GM18868 (cell line): Measurements from ENCODE around the gene GSTM3.

Experiments
- ATAC-seq: cut with Tn5 transposase; IDR thresholded peaks from one replicate; pipeline ENCODE4 v1.9.1; 2021; ENCODE audit warnings: mild to moderate bottlenecking, moderate library complexity; ENCODE audit not compliant: unreplicated experiment

The GSTM3 gene

DNA sequence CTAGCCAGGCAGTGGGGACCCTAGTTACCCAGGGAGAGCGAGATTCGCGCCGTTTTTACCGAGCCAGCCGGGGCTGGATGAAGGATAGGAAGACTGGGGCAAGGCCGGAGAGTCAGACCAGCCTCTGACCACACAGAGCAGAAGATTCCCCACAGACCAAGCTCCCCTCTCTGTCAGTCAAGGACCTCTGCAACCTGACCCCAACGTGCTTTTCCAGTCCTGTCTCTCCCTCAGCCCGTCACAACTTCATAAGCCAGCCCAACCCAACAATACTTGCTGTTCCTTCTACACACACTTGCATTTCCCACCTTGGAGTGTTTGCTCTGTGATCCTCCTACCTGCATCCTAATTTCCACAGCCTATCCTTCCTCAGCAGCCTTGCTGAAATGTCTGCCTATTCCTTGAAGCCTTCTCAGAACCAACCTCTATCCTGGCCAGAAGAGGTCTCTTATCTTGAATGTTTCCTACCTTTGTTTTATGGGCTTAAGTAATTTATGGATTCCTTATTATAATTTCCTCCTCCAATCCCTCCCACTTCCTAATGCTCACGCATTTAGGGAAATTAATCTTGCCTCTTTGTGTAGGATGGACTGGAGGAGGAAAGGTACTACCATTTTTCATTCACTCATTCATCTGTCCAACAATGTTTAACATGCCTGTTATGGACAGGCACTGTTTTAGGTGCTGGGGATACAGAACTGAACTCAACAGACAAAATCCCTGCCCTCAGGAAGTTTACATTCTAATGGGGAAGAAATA, at the start of gene GSTM3:
TSS of gene GSTM3 (minus strand) at position 424 of the 759 bp plus-strand sequence. CDS start 751 bp downstream, outside the sequence.
- no peak for ATAC-seq

- no peak for ATAC-seq
Measured at GRCh38 chr1:109790329-109790728, 49.5 kb upstream of the GSTM3 start.

DNA sequence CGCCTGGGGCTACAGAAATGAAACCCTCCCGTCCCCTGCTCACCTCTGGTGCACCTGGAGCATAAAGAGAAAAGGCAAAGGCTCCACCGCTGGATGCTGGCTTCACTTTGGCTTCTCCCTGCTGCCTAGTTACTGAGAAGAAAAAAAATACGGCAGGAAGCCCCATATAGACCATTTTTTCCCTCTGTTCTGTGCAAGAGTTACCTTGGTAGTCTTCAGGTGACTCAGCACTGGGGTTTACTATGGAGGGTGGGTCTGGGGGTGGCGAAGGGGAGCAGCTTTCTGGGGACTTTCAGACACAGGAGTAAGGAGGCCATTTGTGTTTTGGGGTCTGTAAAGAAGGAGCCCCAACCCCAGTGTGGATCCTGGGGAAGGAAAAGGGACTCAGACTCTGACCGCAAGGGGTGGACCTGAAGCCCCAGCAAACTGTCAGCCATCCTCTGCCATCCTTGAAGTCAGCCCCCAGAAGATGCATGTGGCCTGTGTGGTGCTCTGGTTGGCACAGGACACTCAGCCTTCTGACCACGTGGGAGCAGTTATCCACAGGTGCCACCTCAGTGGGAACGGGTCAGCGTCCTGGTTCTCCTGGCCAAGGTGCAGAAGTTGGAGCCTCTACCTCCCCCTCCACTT, 48.8 kb upstream of the GSTM3 start:
- no peak for ATAC-seq

DNA sequence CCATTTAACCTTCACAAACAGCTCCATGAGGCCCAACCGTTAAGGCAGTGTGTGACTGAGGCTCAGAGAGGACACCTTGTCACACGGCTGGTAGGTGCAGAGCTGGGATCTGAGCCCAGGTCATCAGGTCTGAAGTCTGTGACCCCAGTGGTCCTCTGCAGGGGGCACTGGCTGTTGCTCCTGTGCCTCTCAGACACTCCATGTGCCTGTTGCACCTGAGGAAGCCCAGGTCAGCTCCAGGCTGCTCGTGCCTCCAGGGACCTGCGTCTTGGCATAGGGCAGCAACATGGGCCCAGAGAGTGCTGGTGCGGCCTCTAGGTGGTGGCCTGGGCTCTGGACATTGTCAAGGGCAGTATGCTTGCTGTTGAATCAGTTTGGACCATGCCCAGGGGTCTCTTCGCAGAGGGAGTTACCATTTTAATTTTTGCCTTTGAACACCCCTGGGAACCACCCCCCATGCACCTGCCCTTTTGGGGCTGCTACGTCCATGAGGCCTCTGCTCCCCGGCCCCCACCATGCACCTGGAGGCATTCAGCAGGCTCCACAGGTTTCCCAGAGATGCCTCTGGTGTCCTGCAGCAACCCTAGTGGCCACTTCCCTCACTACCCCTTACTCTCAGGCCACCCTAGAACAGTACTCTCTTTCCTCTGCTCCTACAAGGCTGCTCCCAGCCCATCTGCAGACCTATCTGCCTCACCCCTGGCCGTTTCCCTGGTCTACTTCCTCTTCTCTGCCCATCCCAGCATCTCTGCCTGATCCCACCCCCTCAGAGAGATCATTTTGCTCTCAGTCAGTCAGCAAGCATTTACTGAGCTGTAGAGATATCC, 48.1 kb upstream of the GSTM3 start:
- ATAC-seq: no peak

DNA sequence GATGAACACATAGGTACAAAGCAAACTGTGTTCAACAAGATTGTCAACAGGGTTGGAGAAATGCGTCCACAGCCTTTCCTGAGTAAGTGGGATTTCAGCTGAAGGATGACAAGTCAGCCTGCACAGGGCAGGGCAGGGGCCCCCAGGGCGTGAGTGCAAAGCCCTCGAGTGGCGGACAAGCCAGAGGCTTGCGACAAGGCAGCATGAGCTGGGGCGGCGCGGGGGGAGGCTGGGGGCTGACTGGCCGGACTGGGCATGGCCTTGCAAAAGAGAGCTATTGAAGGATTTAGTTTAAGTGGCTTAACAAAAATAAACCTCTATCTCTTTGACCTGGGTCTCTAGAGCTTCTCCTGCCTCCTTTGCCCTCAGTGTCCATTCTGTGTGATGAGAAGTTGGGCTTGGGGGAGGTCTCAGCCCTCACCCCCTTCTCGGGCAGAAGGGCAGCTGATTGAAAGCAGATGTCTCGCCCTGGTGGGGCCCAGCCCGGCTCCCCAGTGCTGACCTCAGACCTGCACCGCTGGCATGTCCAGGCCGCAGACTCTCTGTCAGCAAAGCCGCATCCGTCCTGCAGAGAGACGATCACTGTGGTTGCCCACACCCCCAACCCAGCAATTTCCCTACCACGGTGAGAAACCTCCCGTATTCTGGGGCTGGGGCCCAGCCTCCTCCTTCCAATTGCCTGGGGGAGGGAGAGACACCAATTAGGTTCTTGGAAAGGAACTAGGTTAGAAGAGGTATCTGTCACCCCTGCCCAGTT, 47.2 kb upstream of the GSTM3 start:
- no peak for ATAC-seq

DNA sequence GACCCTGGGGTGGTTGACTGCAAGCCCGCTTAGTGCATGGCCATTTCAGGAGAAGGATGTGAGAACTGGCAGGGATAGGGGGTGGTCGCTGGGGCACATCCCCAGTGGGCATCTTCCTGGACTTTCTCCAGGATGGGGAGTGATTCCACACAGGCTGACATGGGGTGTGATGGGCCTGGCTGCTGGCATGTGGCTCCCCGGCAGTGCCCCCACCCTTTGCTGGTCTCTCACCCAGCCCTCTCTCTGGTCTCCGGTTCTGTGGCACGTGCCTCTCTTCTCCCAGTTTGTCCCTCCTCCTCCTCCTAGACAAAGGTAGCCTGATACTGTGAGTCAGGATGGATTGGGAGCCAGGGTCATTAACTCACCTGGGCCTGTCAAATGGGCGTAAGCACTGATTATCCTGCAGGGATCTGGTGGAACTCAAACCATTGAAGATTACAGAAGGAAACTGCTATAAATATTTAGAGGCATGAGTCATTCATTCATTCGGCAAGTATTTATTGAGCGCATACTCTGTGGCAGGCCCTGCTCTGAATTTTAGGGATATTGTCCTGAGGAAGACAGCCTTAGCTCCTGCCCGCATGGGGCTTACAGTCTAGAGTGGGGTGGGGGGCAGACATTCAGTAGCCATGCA, 46.5 kb upstream of the GSTM3 start:
- no peak for ATAC-seq

DNA sequence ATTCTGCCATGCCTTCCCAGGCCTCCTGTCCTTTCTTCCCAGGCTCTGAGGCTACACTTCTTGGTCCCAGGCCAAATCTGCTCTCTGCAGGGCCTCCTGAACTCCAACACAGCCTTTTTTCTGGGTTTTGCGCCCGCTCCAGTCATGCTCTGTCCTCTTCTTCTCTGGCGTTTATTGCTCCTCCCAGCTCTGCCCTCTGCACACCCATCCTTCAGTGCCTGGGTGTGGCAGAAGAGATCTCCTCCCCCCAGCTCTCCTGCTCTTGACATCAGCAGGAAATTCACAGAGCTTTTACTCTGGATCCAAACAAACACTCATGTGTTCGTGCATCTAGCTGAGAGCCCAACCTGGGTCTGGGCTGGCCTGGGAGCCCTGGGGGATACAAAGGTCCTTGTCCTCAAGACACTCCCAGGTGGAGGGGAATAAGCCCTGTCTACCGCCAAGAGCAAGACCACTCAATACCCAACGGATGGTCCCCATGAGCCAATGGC, 45.7 kb upstream of the GSTM3 start:
- ATAC-seq: no peak

GRCh38 chr1:109786112-109786480, 45.3 kb upstream of the GSTM3 start:
- ATAC-seq: no peak

GRCh38 chr1:109785446-109786111, 44.7 kb upstream of the GSTM3 start:
- no peak for ATAC-seq

GRCh38 chr1:109784551-109785252, 43.9 kb upstream of the GSTM3 start:
- ATAC-seq: no peak

DNA sequence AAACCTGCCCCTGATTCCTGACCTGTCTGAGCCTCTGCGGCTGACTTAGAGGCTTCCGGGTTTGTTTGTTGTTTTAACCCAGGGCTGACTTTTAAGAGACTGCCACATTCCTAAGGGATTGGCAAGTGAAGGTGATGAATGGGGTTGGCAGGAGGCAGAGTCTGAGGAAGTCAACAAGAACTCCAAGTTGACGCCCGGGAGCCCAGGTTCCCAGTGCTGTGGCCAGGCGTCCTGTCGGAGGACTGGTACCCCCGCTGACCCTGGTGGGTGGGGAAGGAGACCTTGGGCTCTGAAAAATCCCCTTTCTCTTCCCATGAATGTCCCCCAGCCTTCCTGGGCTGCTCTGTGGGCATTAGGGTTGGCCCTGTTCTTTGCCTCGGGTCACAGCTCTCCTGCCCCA, 42.6 kb upstream of the GSTM3 start:
- ATAC-seq: no peak

- no peak for ATAC-seq
Measured at GRCh38 chr1:109782927-109783326, 42.1 kb upstream of the GSTM3 start.

- ATAC-seq: no peak
Measured at GRCh38 chr1:109782514-109782913, 41.7 kb upstream of the GSTM3 start.

- ATAC-seq: no peak
Measured at GRCh38 chr1:109781806-109782205, 41.0 kb upstream of the GSTM3 start.

DNA sequence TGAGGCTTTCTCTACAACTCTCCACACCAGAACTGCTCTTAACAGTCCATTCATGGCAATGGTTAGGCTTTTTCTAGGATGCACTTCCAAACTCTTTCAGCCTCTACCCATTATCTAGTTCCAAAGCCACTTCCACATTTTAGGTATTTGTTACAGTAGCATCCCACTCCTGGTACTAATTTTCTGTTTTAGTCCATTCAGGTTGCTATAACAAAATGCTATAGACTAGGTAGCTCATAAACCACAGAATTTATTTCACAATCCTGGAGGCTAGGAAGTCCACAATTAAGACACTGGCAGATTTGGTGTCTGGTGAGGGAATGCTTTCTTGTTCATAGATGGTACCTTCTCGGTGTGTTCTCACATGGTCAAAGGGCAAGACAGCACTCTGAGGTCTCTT, 40.1 kb upstream of the GSTM3 start:
- no peak for ATAC-seq

DNA sequence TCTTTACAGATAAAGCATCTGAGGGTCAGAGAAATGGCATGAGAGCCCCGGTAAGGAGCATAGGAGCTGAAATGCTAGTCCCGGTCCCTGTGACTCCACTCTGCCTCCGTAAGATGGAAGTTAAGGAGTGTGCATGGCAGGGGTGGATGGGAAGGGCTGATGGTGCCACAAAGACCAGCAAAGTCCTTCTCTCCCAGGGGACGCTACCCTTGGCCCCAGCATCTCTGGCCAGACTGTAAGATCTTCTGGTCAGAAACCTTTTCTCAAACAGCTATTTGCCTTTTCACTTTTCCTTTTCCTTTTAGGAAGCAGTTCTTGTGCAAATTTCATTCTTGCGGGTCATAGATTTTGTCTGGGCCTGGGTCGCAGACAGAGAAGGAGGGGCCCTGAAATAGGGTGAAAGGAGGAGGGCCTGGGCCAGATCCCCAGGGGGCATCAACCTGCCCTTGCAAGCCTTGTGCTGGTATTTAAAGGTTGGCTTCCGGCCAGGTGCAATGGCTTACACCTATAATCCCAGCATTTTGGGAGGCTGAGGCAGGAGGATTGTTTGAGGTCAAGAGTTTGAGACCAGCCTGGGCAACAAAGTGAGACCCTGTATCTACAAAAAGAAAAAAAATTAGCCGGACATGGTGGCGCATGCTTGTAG, 37.3 kb upstream of the GSTM3 start:
- ATAC-seq: no peak

DNA sequence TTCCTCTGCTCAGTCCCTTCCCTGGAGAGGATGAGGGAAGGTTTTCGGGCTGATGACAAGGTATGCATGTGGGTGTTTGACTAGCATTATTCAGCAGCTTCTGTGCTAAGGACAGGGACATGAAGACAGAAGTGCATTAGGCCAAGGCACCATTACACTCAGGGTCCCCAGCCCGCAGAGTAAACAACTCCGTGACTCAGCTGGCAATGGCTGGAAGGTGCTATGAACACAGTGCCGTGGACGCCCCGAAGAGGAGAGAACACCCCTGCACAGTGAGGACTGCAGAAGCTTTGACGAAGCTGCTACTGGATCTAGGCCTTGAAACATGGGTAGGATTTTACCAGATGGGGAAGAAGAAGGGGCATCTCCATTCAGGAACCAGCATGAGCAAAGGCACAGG, 36.6 kb upstream of the GSTM3 start:
- no peak for ATAC-seq

- peak; percentile 69 for ATAC-seq
Measured at GRCh38 chr1:109776911-109777310, 36.1 kb upstream of the GSTM3 start.
